B cell (primary cell): Measurements from ENCODE around the gene WWP2.

Experiments used
- CTCF ChIP-seq: fragments of 200-600 bp; IDR thresholded peaks from one replicate; pipeline ENCODE4 v1.8.0; 2022; ENCODE audit warnings: antibody characterized with exemption, mild to moderate bottlenecking
- EZH2 ChIP-seq: IDR thresholded peaks from 2 replicates; pipeline ENCODE4 v1.6.1; 2012; ENCODE audit warnings: borderline replicate concordance, low read depth, mild to moderate bottlenecking, moderate library complexity, low read length; ENCODE audit not compliant: insufficient read depth, poor library complexity, severe bottlenecking

GRCh38 chr16:69894676-69895075 is 132.5 kb downstream of the WWP2 start:
- TF ChIP-seq CTCF, result no peak
- TF ChIP-seq EZH2, result no peak
